Mesendoderm (in vitro differentiated cells): ENCODE results near the gene NR5A2. TPM values are rescaled to one million over a fixed set of nuclear protein-coding genes. Genes with fewer than 3 reads are reported as not detected.

Experiments used
- DNase-seq: peaks from one replicate; pipeline ENCODE4 v3.0.0; 2013
- H2AK5ac ChIP-seq: 2 replicates; pipeline ENCODE4 v1.6.1; 2013; ENCODE audit warnings: low read length, inconsistent platforms
- H2BK120ac ChIP-seq: 2 replicates; pipeline ENCODE4 v1.6.1; 2013; ENCODE audit warnings: low read depth, mild to moderate bottlenecking, low read length, moderate library complexity, mixed read lengths
- H2BK15ac ChIP-seq: replicated peaks from 2 replicates; pipeline ENCODE4 v1.6.1; 2013; ENCODE audit warnings: low read depth, mild to moderate bottlenecking, moderate library complexity
- H2BK5ac ChIP-seq: 2 replicates; pipeline ENCODE4 v1.6.1; 2013; ENCODE audit warnings: low read length, inconsistent platforms
- H3K18ac ChIP-seq: 2 replicates; pipeline ENCODE4 v1.6.1; 2013; ENCODE audit warnings: mild to moderate bottlenecking, low read length, mixed read lengths
- H3K23ac ChIP-seq: one replicate; pipeline ENCODE4 v1.6.1; 2013; ENCODE audit warnings: low read length
- H3K27ac ChIP-seq: 2 replicates; pipeline ENCODE4 v1.5.1; 2013; ENCODE audit warnings: low read depth, mild to moderate bottlenecking, inconsistent platforms, low read length, moderate library complexity
- H3K27me3 ChIP-seq: 2 replicates; pipeline ENCODE4 v1.6.1; 2013; ENCODE audit warnings: low read length, control low read depth, mild to moderate bottlenecking, inconsistent platforms; ENCODE audit not compliant: insufficient read depth, poor library complexity
- H3K36me3 ChIP-seq: 2 replicates; pipeline ENCODE4 v1.6.1; 2013; ENCODE audit warnings: low read length, inconsistent platforms; ENCODE audit not compliant: control insufficient read depth, insufficient read depth
- H3K4ac ChIP-seq: one replicate; pipeline ENCODE4 v1.6.1; 2013; ENCODE audit warnings: low read depth, mild to moderate bottlenecking, low read length, moderate library complexity
- H3K4me1 ChIP-seq: 2 replicates; pipeline ENCODE4 v1.6.1; 2013; ENCODE audit warnings: low read depth, low read length, inconsistent platforms; ENCODE audit not compliant: control insufficient read depth
- H3K4me2 ChIP-seq: 2 replicates; pipeline ENCODE4 v1.6.1; 2013; ENCODE audit warnings: low read length
- H3K4me3 ChIP-seq: 2 replicates; pipeline ENCODE4 v1.5.1; 2013; ENCODE audit warnings: mild to moderate bottlenecking, low read length
- H3K56ac ChIP-seq: one replicate; pipeline ENCODE4 v1.6.1; 2013; ENCODE audit warnings: low read length
- H3K79me1 ChIP-seq: 2 replicates; pipeline ENCODE4 v1.6.1; 2013; ENCODE audit warnings: low read length, inconsistent platforms
- H3K79me2 ChIP-seq: 2 replicates; pipeline ENCODE4 v1.6.1; 2013; ENCODE audit warnings: mild to moderate bottlenecking, low read length; ENCODE audit not compliant: control insufficient read depth, insufficient read depth
- H3K9ac ChIP-seq: 2 replicates; pipeline ENCODE4 v1.6.1; 2013; ENCODE audit warnings: low read length, inconsistent platforms
- H4K5ac ChIP-seq: one replicate; pipeline ENCODE4 v1.6.1; 2013; ENCODE audit warnings: low read length
- H4K8ac ChIP-seq: one replicate; pipeline ENCODE4 v1.6.1; 2013; ENCODE audit warnings: low read depth, mild to moderate bottlenecking, control low read depth, low read length, moderate library complexity
- WGBS: extraction: QIAGEN DNeasy Blood & Tissue Kit; methylation state at CpG from one replicate; pipeline ENCODE4 v1.1.7; 2013; ENCODE audit warnings: low lambda C conversion rate, missing lambda C conversion rate; ENCODE audit not compliant: insufficient coverage; ENCODE audit errors: extremely low coverage; 5-methylcytosine and 5-hydroxymethylcytosine counted together
- small RNA-seq: library from polyadenylated mRNA; stranded (forward); fragments of <200 nt; extraction: miRNeasy Mini kit (QIAGEN cat#:217004); gene quantifications from one replicate; pipeline ENCODE3, GENCODE V24; 2013; ENCODE audit not compliant: insufficient read depth

Gene NR5A2

GRCh38 chr1:200226268-200226968 is 198.9 kb downstream of the NR5A2 start:
- no peaks in the 10 kb centered on the region for H3K36me3 ChIP-seq
- H3K79me1 ChIP-seq, result no peaks in the 10 kb centered on the region
- H2BK120ac ChIP-seq, result no peak overlapping the region
- H3K79me2 ChIP-seq, result no peaks in the 10 kb centered on the region
- H3K4me3 ChIP-seq, result no peak overlapping the region
- H3K4me2 ChIP-seq, result no peak overlapping the region
- no peak overlapping the region for H3K27ac ChIP-seq
- H2AK5ac ChIP-seq, result no peak overlapping the region
- H3K4me1 ChIP-seq, result peaks cover 3% of the 10 kb centered on the region
- no peak overlapping the region for H3K56ac ChIP-seq
- no peak overlapping the region for H3K9ac ChIP-seq
- no peak overlapping the region for H4K5ac ChIP-seq
- H3K4ac ChIP-seq, result no peak overlapping the region
- peak; percentile 89 for DNase-seq
- H4K8ac ChIP-seq, result no peak overlapping the region
- no peak overlapping the region for H2BK5ac ChIP-seq
- H3K27me3 ChIP-seq, result no peaks in the 10 kb centered on the region
- no peak overlapping the region for H3K18ac ChIP-seq
- no peak overlapping the region for H3K23ac ChIP-seq
- no CpG with 5 or more reads among the region's 11 CpGs for WGBS
- H2BK15ac ChIP-seq, result no peak overlapping the region

- no peak overlapping the region for H2BK5ac ChIP-seq
- H4K5ac ChIP-seq, result no peak overlapping the region
- H3K79me2 ChIP-seq, result no peaks in the 10 kb centered on the region
- H3K18ac ChIP-seq, result no peak overlapping the region
- H3K4me2 ChIP-seq, result no peak overlapping the region
- no peak overlapping the region for H2BK15ac ChIP-seq
- no peaks in the 10 kb centered on the region for H3K27me3 ChIP-seq
- H3K4me3 ChIP-seq, result no peak overlapping the region
- H3K79me1 ChIP-seq, result no peaks in the 10 kb centered on the region
- DNase-seq, result no peak
- H3K9ac ChIP-seq, result no peak overlapping the region
- H3K4me1 ChIP-seq, result peaks cover 3% of the 10 kb centered on the region
- H3K23ac ChIP-seq, result no peak overlapping the region
- no peaks in the 10 kb centered on the region for H3K36me3 ChIP-seq
- no peak overlapping the region for H2BK120ac ChIP-seq
- H2AK5ac ChIP-seq, result no peak overlapping the region
- no CpG with 5 or more reads among the region's 1 CpG for WGBS
- H3K56ac ChIP-seq, result no peak overlapping the region
- no peak overlapping the region for H3K4ac ChIP-seq
- H3K27ac ChIP-seq, result no peak overlapping the region
- no peak overlapping the region for H4K8ac ChIP-seq
Observed at GRCh38 chr1:200226969-200227303, 199.4 kb downstream of the NR5A2 start.

Small RNA genes within 50 kb of the gene (small RNA-seq; reads per million reads assigned to genes)
- not detected for gene RNU6-570P
- gene RNU6-609P, result not detected
- gene RNU6-716P, result not detected
